ENCODE data around the gene IDE.
"Not testable (repeated sequence)": the region's sequence is repeated elsewhere in the genome, so short reads cannot be mapped to it uniquely, and the experiment has no call there.

Gene IDE

DNA sequence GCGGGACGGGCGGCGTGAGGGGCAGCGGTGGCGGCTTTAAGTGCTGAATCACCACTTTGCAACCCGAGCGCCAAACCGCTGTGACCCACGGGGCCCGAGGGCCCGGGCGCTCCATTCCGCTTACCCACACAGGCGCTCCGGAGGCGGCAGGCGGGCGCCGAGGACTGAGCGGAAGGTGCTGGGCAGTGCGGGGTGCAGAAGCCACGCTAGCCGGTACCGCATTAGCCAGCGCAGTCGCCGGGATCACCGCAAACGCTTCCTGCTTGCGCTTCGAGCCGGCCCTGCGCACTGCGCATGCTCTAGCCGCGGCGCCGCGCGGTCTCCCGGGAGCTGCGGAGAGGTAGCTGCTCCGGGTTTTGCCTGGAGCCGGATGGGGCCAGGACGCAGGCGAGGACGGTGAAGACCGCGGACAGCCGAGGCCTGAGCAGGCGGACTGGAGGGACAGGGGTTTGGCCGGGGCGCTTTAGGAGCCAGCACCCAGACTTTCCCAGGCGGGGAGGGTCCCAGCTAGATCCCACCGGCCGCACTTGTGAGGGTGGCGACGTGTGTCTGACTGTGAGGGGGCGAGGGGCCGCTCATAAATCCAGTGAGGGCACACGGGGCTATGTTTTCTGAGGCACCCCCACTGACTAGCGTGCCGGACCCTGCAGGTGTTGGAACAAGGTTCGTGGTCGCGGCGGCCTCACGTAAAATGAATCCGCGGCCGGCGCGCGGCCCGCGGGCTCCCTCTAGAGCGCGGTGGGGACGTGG, at the start of gene IDE:
TSS of gene IDE (minus strand) at position 296 of the 750 bp plus-strand sequence. CDS start at position 222, 74 bp downstream.
- DNase-seq (ENCODE audit: low read depth in 1 of 2, low spot score in 1 of 2): peak; percentile 58 to 75

DNA sequence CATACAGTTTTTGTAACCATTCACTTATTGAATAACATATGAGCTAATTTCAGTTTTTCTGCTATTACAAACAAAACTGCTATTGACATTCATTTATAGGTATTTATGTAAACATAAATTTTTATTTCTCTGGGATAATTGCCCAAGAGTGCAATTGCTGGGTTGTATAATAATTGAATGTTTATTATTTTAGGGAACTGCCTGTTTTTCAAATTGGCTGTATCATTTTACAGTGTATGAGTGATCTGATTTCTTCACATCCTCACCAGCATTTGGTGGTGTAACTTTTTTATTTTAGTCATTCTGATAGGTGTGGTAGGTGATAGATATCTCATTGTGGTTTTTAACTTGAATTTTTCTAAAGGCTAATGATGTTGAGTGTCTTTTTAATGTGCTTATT, 45.5 kb upstream of the IDE start:
- DNase-seq (ENCODE audit: low read depth in 1 of 2, low spot score in 1 of 2): no peak

DNA sequence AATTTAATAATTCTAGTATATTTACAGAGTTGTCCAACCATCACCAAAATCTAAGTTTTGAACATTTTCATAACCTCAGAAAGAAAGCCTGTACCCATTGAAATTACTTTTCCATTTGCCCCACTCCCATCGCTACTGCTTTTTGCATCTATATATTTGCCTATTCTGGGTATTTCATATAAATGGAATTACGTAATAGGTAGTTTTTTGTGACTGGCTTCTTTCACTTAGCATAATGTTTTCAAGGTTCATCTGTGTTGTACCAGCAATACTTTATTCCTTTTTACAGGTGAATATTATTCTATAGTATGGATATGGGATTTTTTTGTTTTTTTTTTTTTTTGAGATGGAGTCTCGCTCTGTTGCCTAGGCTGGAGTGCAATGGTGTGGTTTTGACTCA, 41.6 kb upstream of the IDE start:
- DNase-seq (ENCODE audit: low read depth in 1 of 2, low spot score in 1 of 2): no peak

DNA sequence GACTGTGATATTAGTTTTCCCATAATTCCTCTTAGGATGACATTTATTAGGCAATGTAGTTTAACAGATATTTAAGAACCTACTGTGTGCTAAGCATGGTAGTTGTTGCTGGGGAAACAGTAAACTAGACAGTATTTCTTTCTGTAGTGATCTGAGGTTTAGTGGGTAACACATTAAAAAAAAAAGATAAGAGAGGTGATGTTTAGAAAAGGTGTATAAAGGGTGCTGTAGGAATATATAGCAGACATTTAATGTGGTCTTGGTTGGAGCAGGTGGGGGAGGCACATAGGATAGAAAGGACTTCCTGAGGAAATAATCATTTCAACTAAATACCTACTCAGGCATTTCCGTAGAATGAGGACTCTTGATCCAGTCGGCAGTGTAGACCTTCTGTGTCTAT, 30.9 kb upstream of the IDE start:
- DNase-seq (ENCODE audit: low read depth in 1 of 2, low spot score in 1 of 2): no peak

DNA sequence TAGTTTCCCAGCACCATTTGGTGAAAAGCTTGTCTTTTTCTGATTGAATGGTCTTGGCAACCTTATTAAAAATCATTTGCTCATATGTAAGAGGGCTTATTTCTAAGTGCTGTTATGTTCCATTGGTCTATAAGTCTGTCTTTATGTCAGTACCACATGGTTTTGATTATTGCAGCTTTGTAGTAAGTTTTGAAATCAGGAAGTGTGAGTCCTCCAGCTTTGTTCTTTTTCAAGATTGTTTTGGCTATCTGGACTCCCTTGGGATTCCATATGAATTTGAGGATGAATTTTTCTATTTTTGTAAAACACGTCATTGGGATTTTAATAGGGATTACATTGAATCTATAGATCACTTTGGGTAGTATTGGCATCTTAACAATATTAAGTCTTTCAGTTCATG, 24.4 kb upstream of the IDE start:
- DNase-seq (ENCODE audit: low read depth in 1 of 2, low spot score in 1 of 2): no peak

DNA sequence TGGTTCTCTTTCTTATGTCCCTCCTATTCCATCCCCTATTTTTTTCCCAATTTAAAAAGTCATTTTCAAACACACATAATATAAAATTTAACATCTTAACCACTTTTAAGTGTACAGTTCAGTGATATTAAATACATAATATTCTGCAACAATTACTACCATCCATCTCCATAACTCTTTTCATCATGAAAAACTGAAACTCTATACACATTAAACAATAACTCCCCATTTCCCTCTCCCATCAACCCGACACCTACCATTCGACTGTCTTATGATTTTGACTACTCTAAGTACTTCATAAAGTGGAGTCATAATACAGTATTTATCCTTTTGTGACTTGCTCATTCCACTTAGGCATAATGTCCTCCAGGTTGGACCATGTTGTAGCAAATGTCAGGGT, 21.6 kb upstream of the IDE start:
- no peak for DNase-seq (ENCODE audit: low read depth in 1 of 2, low spot score in 1 of 2)

DNA sequence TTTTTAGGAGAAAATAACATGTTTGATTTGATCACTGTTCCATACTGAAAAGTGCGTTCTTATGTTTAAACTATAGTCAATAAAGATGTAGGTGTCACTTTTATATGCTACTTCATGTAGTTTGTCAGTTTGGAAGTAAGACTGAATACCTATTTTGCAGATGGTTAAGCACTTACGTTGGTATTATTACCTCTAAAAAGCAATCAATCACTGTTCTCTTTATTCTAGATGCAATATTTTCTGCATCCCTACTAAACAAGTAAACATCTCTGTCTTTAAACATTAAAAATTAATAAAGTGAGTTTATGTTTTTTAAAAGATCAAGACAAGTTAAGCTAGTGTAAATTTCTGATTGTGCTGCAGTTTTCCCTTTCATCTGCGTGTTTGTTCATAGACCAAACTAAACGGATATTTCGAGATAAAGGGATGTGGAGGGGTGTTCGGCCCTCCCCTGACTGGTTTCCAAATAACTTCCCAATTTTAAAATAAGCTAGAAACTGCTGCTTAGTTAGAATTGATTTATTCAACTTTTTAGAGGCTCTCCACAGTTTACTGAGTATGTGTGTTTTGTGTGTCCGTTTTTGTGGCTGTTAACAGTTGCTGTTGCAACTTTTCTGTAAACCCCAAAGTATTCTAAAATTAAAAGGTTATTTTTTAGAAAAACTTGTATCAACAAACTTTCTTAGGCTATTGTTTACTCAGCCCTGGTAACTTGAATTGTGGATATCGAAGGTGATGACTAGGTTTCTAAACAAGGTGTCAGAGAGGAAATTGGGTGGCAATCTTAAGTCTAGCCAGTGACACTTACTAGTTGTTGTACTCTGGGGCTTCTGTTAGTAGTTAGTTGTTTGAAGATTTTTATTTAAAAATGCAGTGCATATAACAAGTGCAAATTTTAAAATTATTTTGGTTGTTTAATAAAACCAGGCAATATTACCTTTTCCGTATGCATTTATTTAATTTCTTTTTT, 20.0 kb upstream of the IDE start:
- DNase-seq (ENCODE audit: low read depth in 1 of 2, low spot score in 1 of 2): no peak

DNA sequence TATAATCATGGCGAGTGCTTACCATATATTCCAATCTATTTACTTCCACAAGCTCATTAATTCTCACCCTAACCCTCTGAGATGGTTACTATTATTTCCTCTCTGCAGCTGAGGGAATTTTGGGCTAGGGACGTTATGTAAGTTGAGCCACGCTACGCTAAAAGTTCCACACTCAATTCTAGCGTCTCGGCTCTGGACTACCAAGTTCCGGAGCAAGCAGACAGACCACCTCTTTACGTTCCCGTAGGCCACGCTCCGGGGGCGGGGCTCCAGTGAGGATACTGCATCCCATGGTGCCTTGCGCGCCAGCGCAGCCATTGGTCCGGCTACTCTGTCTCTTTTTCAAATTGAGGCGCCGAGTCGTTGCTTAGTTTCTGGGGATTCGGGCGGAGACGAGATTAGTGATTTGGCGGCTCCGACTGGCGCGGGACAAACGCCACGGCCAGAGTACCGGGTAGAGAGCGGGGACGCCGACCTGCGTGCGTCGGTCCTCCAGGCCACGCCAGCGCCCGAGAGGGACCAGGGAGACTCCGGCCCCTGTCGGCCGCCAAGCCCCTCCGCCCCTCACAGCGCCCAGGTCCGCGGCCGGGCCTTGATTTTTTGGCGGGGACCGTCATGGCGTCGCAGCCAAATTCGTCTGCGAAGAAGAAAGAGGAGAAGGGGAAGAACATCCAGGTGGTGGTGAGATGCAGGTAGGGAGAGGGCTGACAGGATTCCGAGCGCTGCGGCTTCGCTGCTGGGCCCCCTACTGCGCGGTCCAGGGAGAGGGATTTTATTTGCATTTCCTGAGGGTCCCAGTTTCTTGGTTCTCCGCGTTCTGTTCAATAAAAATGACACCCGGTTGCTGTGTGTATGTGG, 19.1 kb upstream of the IDE start, which contains the start of gene KIF11:
TSS of gene KIF11 (plus strand) at position 370 of the 858 bp plus-strand sequence. CDS start at position 616, 246 bp downstream.
- peak; percentile 89 to 93 for DNase-seq (ENCODE audit: low read depth in 1 of 2, low spot score in 1 of 2)

DNA sequence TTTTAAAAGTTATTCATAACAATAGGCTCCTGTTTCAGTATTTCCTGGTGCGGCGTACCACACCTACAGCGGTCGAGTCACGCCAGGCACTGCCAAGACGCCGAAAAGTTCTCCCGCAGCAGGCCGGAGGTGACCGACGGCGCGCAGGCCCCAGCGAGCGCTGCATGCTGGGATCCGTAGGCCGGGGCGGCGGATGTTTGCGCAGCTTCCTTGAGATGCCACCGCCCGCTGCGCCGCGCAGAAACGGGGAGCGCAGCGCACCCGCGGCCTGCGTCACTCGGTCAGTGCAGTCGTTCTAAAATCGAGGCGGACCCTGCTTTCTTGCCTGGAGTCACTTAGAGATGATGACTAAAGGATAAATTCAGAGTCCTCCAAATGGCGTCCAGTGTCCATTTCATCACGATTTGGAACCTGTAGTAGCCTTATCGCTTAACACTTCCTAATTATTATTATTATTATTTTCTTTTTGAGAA, 17.7 kb upstream of the IDE start:
- peak; percentile 73 to 82 for DNase-seq (ENCODE audit: low read depth in 1 of 2, low spot score in 1 of 2)

DNA sequence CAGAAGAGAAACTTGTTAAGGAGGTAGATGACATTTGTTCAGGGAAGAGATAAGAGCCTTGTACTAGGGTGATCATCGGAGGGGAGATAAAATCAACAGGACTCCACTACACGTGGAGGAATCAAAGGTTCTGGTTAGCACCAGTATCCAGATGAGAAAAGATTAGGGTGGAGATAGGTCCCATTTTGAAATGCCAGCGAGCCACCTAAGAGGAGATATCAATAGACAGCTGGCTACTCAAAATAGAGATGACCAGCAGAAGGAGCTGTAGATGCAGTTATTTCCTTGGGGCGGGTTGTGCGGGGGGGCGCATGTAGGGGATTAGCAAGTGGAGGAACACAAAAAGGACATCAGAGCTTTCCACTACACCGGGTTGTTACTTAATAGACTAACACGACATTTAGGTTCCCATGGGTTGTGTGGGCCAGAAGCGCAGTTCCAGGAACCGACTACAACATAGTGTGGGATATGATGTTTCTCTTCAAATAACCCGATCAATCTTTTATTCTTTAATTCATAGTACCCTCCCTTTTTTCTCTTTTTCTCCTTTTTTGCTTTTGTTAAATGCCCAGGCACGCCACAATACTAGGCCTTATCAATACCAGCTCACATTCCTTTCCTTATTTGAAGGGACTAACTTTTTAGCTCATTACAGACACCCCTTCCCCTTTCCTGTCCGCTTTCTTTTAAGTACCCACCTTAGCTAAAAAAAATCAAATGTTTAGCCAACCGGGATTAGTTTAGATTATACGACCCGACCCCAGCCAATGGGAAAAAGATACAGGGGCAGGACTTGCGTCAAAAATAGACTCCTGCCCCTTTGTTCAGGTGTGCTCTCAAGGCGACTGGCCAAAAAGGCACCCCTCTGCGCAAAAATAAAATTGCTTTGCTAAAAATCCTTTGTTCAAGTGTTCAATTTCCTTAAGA, 17.0 kb upstream of the IDE start:
- no peak for DNase-seq (ENCODE audit: low read depth in 1 of 2, low spot score in 1 of 2)

DNA sequence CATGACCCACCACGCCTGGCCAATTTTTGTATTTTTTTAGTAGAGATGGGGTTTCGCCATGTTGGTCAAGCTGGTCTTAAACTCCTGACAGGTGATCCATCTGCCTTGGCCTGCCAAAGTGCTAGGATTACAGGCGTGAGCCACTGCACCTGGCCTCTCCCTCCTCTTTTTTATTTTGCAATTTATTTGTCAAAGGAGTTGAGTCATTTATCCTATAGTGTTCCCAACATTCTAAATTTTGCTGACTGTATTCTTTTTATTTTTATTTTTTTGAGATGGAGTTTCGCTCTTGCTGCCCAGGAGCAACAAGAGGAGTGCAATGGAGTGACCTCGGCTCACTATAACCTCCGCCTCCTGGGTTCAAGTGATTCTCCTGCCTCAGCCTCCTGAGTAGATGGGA, 8.5 kb upstream of the IDE start:
- not testable (repeated sequence) for DNase-seq (ENCODE audit: low read depth in 1 of 2, low spot score in 1 of 2)

DNA sequence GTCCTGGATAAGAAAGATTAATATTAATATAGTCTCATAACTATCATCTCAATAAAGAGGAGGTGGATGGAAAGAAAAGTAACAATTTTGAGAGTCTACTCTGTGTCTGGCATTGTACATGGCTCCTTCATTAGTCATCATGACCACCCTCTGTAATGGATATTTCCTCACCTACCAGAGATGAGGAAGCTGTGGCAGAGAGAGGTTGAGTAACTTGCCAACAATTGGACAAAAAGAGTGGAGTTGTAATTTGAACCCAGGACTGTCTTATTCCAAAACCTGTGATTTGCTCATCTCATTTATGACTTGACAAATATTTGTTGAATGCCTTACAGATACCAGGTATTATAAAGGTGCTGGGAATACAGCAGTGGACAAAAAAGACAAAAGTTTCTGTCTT, 2.1 kb upstream of the IDE start:
- no peak for DNase-seq (ENCODE audit: low read depth in 1 of 2, low spot score in 1 of 2)

DNA sequence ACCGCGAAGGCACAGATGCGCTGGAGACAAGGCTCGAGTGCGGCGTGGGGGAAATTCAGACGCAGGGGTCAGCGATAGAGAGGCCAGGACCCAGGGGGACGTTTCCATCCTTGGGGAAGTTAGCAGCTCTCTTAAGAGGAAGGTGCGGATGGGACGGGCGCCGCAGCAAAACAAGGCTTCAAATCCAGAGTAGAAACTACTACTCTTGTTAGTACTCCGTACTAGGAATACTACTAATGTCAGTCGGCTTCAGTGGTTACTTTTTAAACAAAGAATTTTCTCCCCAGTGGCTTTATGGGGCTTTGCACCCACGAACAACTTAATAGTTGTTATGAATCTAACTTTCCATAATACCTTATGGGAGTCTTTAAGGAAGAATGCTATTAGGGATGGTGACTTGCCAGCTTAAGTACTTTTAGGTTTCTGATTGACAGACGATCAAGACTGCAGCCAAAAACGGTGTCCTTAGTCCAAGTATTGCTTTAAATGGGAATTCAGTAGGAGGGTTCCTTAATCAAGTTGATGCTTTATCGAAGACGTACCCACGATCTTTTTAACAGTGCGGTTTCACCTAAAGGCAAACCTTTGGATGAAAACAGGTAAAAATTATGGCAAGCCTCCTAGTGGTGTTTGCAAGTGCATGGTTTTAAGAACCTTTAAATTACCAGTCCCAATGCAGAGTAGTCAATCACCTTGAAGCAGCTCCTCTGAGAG, 812 bp upstream of the IDE start:
- no peak for DNase-seq (ENCODE audit: low read depth in 1 of 2, low spot score in 1 of 2)

DNA sequence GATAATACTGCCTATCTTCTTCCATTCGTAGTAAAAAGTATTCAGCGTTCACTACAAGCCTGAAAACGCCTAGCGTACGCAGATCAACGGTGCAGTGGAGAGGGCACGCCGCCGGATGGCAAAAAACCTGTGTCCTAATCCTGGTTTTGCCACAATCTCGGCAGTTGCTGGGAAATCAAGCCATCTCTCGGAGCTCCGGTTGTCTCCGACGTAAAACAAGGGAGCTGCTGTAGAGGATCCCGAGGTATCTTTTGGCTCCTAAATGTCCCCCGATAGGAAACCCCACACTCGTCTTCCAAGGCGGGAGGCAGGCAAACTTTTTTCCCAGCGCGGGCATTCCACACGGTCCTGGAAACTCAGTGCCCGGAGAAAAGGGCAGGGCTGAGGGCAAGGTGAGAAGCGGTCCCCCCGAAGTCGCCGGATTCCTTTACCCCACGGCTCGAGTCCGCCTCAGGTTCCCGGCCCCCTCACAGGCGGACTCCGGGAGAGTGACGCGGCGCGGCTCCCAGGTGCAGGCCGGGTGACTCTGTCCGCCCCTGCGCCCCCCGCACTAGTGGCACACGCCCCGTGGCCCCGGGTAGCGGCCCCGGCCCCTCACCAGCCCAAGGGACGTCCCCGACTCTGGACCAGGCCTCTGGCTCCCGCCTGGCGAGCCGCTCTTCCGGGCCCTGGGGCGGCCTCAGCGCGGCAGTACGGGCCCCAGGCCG, 649 bp downstream of the IDE start:
- peak; percentile 5 to 19 for DNase-seq (ENCODE audit: low read depth in 1 of 2, low spot score in 1 of 2)

DNA sequence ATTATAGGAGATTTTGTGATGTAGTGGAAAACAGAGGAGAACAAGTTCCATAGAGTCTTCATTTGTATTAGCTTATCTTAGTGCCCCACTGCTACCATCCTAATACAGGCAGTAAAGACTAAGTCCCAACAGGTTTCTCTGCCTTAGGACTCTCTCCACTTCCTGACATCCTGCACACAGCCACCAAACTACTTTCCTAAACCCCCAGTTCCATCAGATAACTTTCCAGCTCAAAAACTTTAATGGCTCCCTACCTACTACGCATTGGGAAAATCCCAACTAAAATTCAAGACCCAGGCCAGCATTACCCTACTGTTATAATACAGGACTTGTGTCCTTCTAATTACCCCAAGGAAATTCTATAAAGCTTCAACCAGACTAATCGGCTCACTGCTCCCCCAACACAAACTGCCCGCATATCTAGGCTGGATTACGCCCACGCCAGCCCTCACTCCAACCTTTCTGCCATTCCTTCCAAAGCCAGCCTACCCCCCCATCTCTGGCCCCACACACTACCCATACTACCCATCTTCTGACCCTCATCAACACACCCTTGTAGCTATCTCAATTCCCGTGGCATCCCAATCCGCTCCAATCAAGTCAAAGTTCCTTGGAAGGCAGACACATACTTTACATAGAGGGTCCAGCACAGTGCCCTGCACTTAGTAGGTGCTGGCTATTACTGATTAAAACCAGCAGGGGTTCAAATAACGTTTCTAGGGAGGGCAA, 1.4 kb downstream of the IDE start:
- DNase-seq (ENCODE audit: low read depth in 1 of 2, low spot score in 1 of 2): no peak

DNA sequence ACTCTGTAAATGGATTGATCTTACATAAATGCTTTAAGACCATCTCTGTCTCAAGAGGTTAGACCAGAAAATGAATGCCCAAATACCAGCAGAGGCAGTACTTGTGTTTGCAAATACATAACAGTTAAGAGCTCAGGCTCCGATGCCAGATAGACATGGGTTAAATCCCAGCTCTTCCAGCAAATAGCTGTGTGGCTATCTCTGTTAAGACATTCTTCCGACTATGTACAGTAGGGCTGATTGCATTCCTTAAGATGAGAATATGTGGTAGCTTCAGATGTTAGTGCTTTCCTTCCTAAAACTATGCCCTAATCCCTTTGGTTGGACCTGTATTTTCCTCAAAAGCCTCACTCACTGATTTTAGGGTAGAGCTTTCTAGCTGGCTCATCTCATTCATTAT, 2.2 kb downstream of the IDE start:
- no peak for DNase-seq (ENCODE audit: low read depth in 1 of 2, low spot score in 1 of 2)

DNA sequence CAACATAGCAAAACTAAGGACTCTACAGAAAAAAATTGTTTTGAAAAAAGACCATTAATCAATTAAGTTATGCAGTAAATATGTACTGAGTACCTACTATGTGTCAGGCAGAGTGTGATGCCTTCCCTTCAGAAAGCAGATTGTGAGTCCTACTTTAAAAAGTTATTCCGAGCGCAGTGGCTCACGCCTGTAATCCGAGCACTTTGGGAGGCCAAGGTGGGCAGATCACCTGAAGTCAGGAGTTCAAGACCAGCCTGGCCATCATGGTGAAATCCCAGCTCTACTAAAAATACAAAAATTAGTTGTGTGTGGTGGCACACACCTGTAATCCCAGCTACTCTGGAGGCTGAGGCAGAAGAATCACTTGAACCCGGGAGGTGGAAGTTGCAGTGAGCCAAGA, 4.2 kb downstream of the IDE start:
- not testable (repeated sequence) for DNase-seq (ENCODE audit: low read depth in 1 of 2, low spot score in 1 of 2)

DNA sequence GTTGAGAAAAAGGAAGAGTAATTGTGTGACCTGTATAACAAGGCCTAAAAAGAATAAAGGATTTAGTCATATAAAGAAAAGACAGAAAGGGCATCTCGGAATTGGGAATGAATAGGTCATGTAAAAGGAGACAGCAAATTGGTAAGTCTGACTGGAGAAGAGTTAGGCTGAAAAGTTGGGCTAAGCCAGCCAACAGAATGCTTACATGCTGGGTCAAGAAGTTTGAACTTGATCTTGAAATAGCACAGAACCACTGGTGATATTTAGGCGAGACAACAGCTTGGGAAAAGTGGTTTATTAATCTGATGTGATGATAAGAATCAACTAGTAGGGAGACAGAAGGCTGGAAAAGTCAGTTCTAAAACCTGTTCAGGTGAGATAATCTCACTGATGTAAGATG, 4.8 kb downstream of the IDE start:
- DNase-seq (ENCODE audit: low read depth in 1 of 2, low spot score in 1 of 2): no peak

Data from activated T-helper 1 cell treated with anti-CD3 and anti-CD28 coated beads, Interleukin-2, amount 50 U/mL, for 16 hours (primary cell).